Stimulated activated CD4-positive, alpha-beta T cell treated with anti-CD3 and anti-CD28 coated beads, Interleukin-4, amount 100 ng/mL, for 24 hours (primary cell): Measurements from ENCODE around the gene EPHA4.

Experiments used
- DNase-seq: peaks from one replicate; pipeline ENCODE4 v3.0.0-alpha.2; 2020

EPHA4 gene

GRCh38 chr2:221501210-221501882 is 70.8 kb downstream of the EPHA4 start:
- DNase-seq, result no peak

GRCh38 chr2:221500501-221501209 is 71.4 kb downstream of the EPHA4 start:
- no peak for DNase-seq

GRCh38 chr2:221495731-221496130 is 76.4 kb downstream of the EPHA4 start:
- no peak for DNase-seq

- no peak for DNase-seq
These were observed 77.5 kb downstream of the EPHA4 start for GRCh38 chr2:221494556-221494955.

GRCh38 chr2:221493391-221493790 is 78.7 kb downstream of the EPHA4 start:
- no peak for DNase-seq

- DNase-seq, result no peak
These were observed 79.5 kb downstream of the EPHA4 start for GRCh38 chr2:221492636-221493035.

GRCh38 chr2:221490506-221491060 is 81.5 kb downstream of the EPHA4 start:
- no peak for DNase-seq

GRCh38 chr2:221488136-221488807 is 83.8 kb downstream of the EPHA4 start:
- DNase-seq, result no peak

GRCh38 chr2:221486106-221486505 is 86.0 kb downstream of the EPHA4 start:
- DNase-seq, result no peak

GRCh38 chr2:221485503-221485870 is 86.6 kb downstream of the EPHA4 start:
- DNase-seq, result no peak

- DNase-seq, result no peak
These were observed 87.2 kb downstream of the EPHA4 start for GRCh38 chr2:221484761-221485502.

GRCh38 chr2:221482666-221483455 is 89.2 kb downstream of the EPHA4 start:
- no peak for DNase-seq

GRCh38 chr2:221480821-221481220 is 91.3 kb downstream of the EPHA4 start:
- DNase-seq, result no peak

GRCh38 chr2:221480163-221480562 is 91.9 kb downstream of the EPHA4 start:
- DNase-seq, result no peak

- DNase-seq, result no peak
These were observed 93.6 kb downstream of the EPHA4 start for GRCh38 chr2:221478485-221478863.

- no peak for DNase-seq
These were observed 94.2 kb downstream of the EPHA4 start for GRCh38 chr2:221477714-221478484.

- DNase-seq, result no peak
These were observed 95.9 kb downstream of the EPHA4 start for GRCh38 chr2:221476195-221476594.

GRCh38 chr2:221473451-221473850 is 98.7 kb downstream of the EPHA4 start:
- DNase-seq, result no peak

GRCh38 chr2:221468317-221468716 is 103.8 kb downstream of the EPHA4 start:
- no peak for DNase-seq

GRCh38 chr2:221467610-221468009 is 104.5 kb downstream of the EPHA4 start:
- no peak for DNase-seq

- no peak for DNase-seq
These were observed 105.4 kb downstream of the EPHA4 start for GRCh38 chr2:221466744-221467143.
